Measurements from ENCODE around the gene CYTH1. TPM values are rescaled to one million over a fixed set of nuclear protein-coding genes. Genes with fewer than 3 reads are reported as not detected.

The CYTH1 gene
- total RNA-seq, 4 donors from 2014 or later, result 50.0 to 139 (median 83.7) TPM

- DNase-seq (ENCODE audit: low spot score) (no peak), ATAC-seq (ENCODE audit: low FRiP score) (no peak)
- no peak for TF ChIP-seq CTCF (IDR thresholded peaks at IDR 0.05)
Observed at GRCh38 chr17:78798695-78799559, 16.9 kb upstream of the CYTH1 start.

GRCh38 chr17:78797691-78798585, 15.9 kb upstream of the CYTH1 start:
- no peak for DNase-seq (ENCODE audit: low spot score)
- TF ChIP-seq CTCF (IDR thresholded peaks at IDR 0.05), result no peak
- ATAC-seq (ENCODE audit: low FRiP score), result no peak

- ATAC-seq (ENCODE audit: low FRiP score), result no peak
- TF ChIP-seq CTCF (IDR thresholded peaks at IDR 0.05), result no peak
- DNase-seq (ENCODE audit: low spot score), result no peak
Observed at GRCh38 chr17:78797213-78797612, 15.1 kb upstream of the CYTH1 start.

- no peak for DNase-seq (ENCODE audit: low spot score)
- no peak for TF ChIP-seq CTCF (IDR thresholded peaks at IDR 0.05)
- ATAC-seq (ENCODE audit: low FRiP score), result no peak
Observed at GRCh38 chr17:78796517-78796900, 14.4 kb upstream of the CYTH1 start.

GRCh38 chr17:78795861-78796516, 13.9 kb upstream of the CYTH1 start:
- no peak for TF ChIP-seq CTCF (IDR thresholded peaks at IDR 0.05)
- no peak for DNase-seq (ENCODE audit: low spot score)
- no peak for ATAC-seq (ENCODE audit: low FRiP score)

GRCh38 chr17:78794864-78795640, 13.0 kb upstream of the CYTH1 start:
- no peak for DNase-seq (ENCODE audit: low spot score)
- no peak for TF ChIP-seq CTCF (IDR thresholded peaks at IDR 0.05)
- ATAC-seq (ENCODE audit: low FRiP score), result no peak

All from omental fat pad (tissue), 4 donors.